Medulla oblongata (tissue), 1 donor: Measurements from ENCODE around the gene NELFA.

ENCODE experiments used
- DNase-seq: peaks from one replicate; pipeline ENCODE4 v3.0.0-alpha.2; 2015; ENCODE audit errors: extremely low spot score

Gene NELFA

GRCh38 chr4:2008921-2009650 is at the start of gene NELFA:
NELFA (minus strand) TSS chr4:2008974; CDS start chr4:2008959, 15 bp downstream.
- peak; percentile 97 for DNase-seq

- DNase-seq, result no peak
Measured at GRCh38 chr4:2057382-2058065, 48.8 kb upstream of the NELFA start.

- no peak for DNase-seq
Measured at GRCh38 chr4:2054217-2054616, 45.4 kb upstream of the NELFA start.

- no peak for DNase-seq
Measured at GRCh38 chr4:2051086-2051485, 42.3 kb upstream of the NELFA start.

GRCh38 chr4:2049811-2050210 is 41.0 kb upstream of the NELFA start:
- no peak for DNase-seq

- DNase-seq, result no peak
Measured at GRCh38 chr4:2049381-2049780, 40.6 kb upstream of the NELFA start.

- no peak for DNase-seq
Measured at GRCh38 chr4:2048831-2049230, 40.1 kb upstream of the NELFA start.

- DNase-seq, result no peak
Measured at GRCh38 chr4:2047781-2048581, 39.2 kb upstream of the NELFA start.

GRCh38 chr4:2047031-2047660 is 38.4 kb upstream of the NELFA start:
- no peak for DNase-seq

- DNase-seq, result no peak
Measured at GRCh38 chr4:2046031-2046961, 37.5 kb upstream of the NELFA start.

- no peak for DNase-seq
Measured at GRCh38 chr4:2045518-2045951, 36.8 kb upstream of the NELFA start.

GRCh38 chr4:2044542-2045517 is 36.1 kb upstream of the NELFA start:
- no peak for DNase-seq

- DNase-seq, result no peak
Measured at GRCh38 chr4:2044119-2044485, 35.3 kb upstream of the NELFA start.

GRCh38 chr4:2043396-2044118 is 34.8 kb upstream of the NELFA start:
- DNase-seq, result no peak

- DNase-seq, result no peak
Measured at GRCh38 chr4:2042947-2043395, 34.2 kb upstream of the NELFA start.

- DNase-seq, result no peak
Measured at GRCh38 chr4:2042204-2042946, 33.6 kb upstream of the NELFA start.

GRCh38 chr4:2041239-2042130 is 32.7 kb upstream of the NELFA start:
- peak; percentile 86 for DNase-seq
